Measurements from ENCODE around the gene INAFM2. TPM values are rescaled to one million over a fixed set of nuclear protein-coding genes. Genes with fewer than 3 reads are reported as not detected.

Gene INAFM2
- total RNA-seq, 2 experiments from 2014 or later = 6.8 to 7.0 TPM

DNA sequence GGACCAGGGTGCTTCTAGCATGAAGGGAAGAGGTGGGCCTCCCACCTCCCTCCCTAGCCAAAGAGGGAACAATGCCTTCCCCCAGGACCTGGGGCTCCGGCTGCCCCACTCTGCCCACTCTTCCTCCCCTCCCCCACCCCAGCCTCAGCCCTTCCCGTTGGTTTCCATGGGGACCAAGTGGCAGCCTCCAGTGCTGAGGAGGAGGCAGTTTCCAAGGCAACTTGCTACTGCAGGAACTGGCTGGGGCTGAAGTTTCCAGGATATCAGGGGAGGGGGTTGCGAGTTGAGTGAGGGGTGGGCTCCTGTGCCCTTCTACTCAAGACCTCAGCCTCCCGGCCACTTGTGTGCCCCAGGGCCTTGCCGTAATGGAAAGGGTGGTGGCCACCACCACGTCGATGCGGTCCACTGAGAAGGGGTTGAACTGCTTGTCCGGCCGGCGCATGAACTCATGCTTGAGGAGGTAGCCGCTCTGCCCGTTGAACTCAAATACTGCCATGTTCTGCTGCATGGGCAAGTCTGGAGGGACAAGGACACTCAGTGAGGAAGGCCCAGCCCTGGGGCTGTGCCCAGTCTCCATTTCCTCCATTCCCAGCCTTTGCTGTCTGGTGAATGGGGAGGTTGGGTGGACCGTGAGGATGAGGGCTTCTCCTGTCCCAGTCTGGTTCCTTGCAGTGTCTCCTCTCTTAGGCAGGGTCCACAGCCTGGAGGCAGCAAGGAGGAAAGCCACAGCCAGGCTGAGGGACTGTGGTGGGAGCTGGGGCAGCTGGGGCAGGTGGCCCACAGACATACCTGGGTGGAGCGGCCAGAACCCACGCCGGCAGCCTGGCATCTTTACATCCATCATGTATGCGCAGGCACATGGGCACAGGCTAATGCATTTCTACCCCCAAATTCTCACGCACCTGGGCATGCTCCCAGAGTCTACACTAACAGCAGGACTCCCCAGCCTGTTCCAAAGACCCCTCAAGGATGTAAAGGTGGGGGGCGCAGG, 29.3 kb upstream of the INAFM2 start:
- DNase-seq (no peak), ATAC-seq (ENCODE audit: poor library complexity) (no peak)
- Mint-ChIP-seq H3K27me3 (no peaks in the 10 kb centered on the region), H3K36me3 (ENCODE audit: low read depth) (peaks cover 73% of the 10 kb centered on the region), H3K9me3 (no peaks in the 10 kb centered on the region), H3K4me1 (ENCODE audit: low read depth) (no peaks in the 10 kb centered on the region), H3K4me3 (no peak overlapping the region), H3K27ac (no peak overlapping the region)
- H3K27me3 ChIP-seq (ENCODE audit: control insufficient read depth in 1 of 2, insufficient read depth in 2 of 2, low read length in 2 of 2) = no peaks in the 10 kb centered on the region
- ChIA-PET POLR2A (interaction anchor here (0.7 to 1.0 kb wide), 2 partner anchors 12 to 13 kb away, joined by 4 read pairs; partner anchors contain the start of gene PLCB2), CTCF (no interaction called here)
- no peaks in the 10 kb centered on the region for H3K4me1 ChIP-seq (ENCODE audit: insufficient read depth, low read length)
- no peaks in the 10 kb centered on the region for H3K9me3 ChIP-seq (ENCODE audit: control insufficient read depth in 1 of 2, insufficient read depth in 1 of 2, low read length in 2 of 2)
- no peak overlapping the region for H3K27ac ChIP-seq (ENCODE audit: low read depth in 1 of 2, low read length in 2 of 2)
- H3K4me3 ChIP-seq (ENCODE audit: low read length) = no peak overlapping the region
- H3K36me3 ChIP-seq (ENCODE audit: insufficient read depth, low read length) = peaks cover 87% of the 10 kb centered on the region
- intact Hi-C loops (cut with DNase I, micrococcal nuclease) = no loop called here
- TF ChIP-seq, protein P1, sequence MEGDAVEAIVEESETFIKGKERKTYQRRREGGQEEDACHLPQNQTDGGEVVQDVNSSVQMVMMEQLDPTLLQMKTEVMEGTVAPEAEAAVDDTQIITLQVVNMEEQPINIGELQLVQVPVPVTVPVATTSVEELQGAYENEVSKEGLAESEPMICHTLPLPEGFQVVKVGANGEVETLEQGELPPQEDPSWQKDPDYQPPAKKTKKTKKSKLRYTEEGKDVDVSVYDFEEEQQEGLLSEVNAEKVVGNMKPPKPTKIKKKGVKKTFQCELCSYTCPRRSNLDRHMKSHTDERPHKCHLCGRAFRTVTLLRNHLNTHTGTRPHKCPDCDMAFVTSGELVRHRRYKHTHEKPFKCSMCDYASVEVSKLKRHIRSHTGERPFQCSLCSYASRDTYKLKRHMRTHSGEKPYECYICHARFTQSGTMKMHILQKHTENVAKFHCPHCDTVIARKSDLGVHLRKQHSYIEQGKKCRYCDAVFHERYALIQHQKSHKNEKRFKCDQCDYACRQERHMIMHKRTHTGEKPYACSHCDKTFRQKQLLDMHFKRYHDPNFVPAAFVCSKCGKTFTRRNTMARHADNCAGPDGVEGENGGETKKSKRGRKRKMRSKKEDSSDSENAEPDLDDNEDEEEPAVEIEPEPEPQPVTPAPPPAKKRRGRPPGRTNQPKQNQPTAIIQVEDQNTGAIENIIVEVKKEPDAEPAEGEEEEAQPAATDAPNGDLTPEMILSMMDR (IDR thresholded peaks at IDR 0.05) = no peak

DNA sequence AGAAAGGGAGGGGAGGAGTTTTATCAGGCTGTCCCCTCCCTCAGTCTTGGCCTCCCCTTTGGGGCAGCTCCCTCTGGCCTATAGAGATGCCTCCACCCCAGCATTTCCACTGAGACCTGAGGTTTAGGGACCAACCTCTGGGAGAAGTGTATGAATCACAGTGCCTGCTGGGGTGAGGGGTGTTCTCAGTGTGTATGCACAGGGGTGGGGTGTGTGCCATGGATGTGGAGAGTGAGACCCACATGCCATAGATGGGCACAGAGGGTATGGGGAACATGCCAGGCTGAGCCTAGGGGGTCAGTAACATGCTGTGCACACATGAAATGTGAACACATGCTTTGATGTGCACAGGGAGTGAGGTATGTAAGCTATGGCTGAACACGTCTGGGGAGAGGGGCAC, 28.2 kb upstream of the INAFM2 start:
- Histone ChIP-seq H3K27me3 (ENCODE audit: control insufficient read depth in 1 of 2, insufficient read depth in 2 of 2, low read length in 2 of 2) (no peaks in the 10 kb centered on the region), H3K27ac (ENCODE audit: low read depth in 1 of 2, low read length in 2 of 2) (no peak overlapping the region), H3K4me1 (ENCODE audit: insufficient read depth, low read length) (no peaks in the 10 kb centered on the region), H3K36me3 (ENCODE audit: insufficient read depth, low read length) (peaks cover 85% of the 10 kb centered on the region), H3K4me3 (ENCODE audit: low read length) (no peak overlapping the region), H3K9me3 (ENCODE audit: control insufficient read depth in 1 of 2, insufficient read depth in 1 of 2, low read length in 2 of 2) (no peaks in the 10 kb centered on the region)
- ChIA-PET POLR2A (interaction anchor here (1.0 kb wide), 1 partner anchor 12 kb away, joined by 4 read pairs; the partner anchor contains the start of gene PLCB2), CTCF (no interaction called here)
- Mint-ChIP-seq H3K36me3 (ENCODE audit: low read depth) (peaks cover 74% of the 10 kb centered on the region), H3K4me1 (ENCODE audit: low read depth) (no peaks in the 10 kb centered on the region), H3K9me3 (no peaks in the 10 kb centered on the region), H3K27ac (no peak overlapping the region), H3K4me3 (no peak overlapping the region), H3K27me3 (no peaks in the 10 kb centered on the region)
- ATAC-seq (ENCODE audit: poor library complexity) (no peak), DNase-seq (no peak)
- TF ChIP-seq, protein P1 (IDR thresholded peaks at IDR 0.05) = no peak
- intact Hi-C loops (cut with DNase I, micrococcal nuclease) = no loop called here

DNA sequence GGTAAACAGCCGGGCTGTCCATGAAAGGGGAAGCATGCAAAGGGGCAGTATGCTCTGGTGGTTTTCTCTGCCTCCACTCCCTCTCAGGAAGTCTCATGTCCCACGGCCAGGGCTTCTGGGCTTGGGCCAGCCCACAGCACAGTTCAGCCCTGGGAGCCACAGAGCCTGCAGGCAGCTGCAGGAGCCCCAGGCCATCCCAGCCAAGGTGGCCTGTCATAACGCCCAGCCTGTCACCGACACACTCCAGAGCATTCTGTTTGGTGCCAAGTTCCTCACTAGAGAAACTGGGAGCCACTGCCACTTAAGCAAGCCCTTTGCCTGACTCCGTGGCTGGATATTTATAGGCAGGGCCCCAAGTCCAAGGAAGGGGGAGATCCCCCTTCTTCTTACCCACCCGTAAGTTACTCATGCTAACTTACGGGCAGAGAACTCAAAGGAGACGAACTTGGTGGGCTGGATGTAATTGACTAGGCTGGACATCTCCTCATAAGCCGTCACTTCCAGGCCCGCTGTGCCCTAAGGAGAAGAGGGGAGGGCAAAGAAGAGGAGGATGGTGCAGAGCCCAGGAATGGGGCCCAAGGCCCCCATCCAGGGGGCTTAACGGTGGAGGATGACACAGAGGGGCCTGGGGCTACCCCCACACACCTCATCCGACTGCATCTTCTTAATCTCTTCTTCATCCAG, 27.5 kb upstream of the INAFM2 start:
- peaks cover 88% of the 10 kb centered on the region for H3K36me3 ChIP-seq (ENCODE audit: insufficient read depth, low read length)
- no peaks in the 10 kb centered on the region for H3K27me3 Mint-ChIP-seq
- DNase-seq (no peak), ATAC-seq (ENCODE audit: poor library complexity) (no peak)
- no peaks in the 10 kb centered on the region for H3K9me3 Mint-ChIP-seq
- no peak overlapping the region for H3K27ac ChIP-seq (ENCODE audit: low read depth in 1 of 2, low read length in 2 of 2)
- no peaks in the 10 kb centered on the region for H3K27me3 ChIP-seq (ENCODE audit: control insufficient read depth in 1 of 2, insufficient read depth in 2 of 2, low read length in 2 of 2)
- no peaks in the 10 kb centered on the region for H3K4me1 Mint-ChIP-seq (ENCODE audit: low read depth)
- POLR2A ChIA-PET = interaction anchor here (1.1 kb wide), 1 partner anchor 11 kb away, joined by 3 read pairs; no protein-coding TSS in a partner anchor
- no peaks in the 10 kb centered on the region for H3K4me1 ChIP-seq (ENCODE audit: insufficient read depth, low read length)
- H3K9me3 ChIP-seq (ENCODE audit: control insufficient read depth in 1 of 2, insufficient read depth in 1 of 2, low read length in 2 of 2) = peaks cover 4 to 6% of the 10 kb centered on the region in 2 experiments
- intact Hi-C loops (cut with DNase I, micrococcal nuclease) = no loop called here
- H3K4me3 ChIP-seq (ENCODE audit: low read length) = no peak overlapping the region
- CTCF ChIA-PET = no interaction called here
- no peak overlapping the region for H3K27ac Mint-ChIP-seq
- peaks cover 77% of the 10 kb centered on the region for H3K36me3 Mint-ChIP-seq (ENCODE audit: low read depth)
- TF ChIP-seq, protein P1 (IDR thresholded peaks at IDR 0.05) = no peak
- no peak overlapping the region for H3K4me3 Mint-ChIP-seq
